HG03196 (cell line): ENCODE measurements around the gene LPAR6.

ENCODE experiments used
- ATAC-seq: cut with Tn5 transposase; IDR thresholded peaks from one replicate; pipeline ENCODE4 v1.9.1; 2021; ENCODE audit not compliant: unreplicated experiment

The LPAR6 gene

DNA sequence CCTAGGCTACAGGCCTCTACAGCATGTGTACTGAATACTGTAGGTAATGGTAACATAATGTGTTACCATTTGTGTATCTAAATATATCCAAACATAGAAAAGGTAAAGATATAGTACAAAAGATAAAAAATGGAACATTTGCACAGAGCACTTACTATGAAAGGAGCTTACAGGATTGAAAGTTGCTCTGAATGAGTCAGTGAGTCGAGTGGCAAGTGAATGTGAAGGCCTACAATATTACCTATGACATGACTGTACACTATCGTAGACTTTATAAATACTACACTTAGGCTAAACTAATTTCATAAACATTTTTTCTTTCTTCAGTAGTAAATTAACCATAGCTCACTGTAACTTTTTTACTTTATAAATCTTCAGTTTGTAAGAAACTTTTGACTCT is 35.1 kb downstream of the LPAR6 start:
- no peak for ATAC-seq

DNA sequence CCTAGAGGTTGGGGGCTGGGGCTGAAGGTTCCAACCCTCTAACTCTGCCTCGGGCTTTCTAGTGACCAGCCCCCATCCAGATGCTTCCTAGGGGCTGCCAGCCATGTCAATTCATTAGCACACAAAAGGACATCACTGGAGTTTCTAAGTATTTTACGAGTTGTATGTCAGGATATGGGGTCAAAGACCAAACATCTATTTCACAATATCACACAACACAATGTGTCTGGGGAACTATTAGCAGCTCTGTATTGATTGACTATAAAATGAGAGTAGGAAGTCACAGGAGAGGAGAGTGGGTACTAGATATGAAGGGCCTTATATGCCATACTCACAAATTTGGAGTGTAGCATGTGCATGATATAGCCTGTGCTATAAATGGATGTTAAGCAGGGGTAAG is 42.1 kb downstream of the LPAR6 start:
- ATAC-seq, result no peak

DNA sequence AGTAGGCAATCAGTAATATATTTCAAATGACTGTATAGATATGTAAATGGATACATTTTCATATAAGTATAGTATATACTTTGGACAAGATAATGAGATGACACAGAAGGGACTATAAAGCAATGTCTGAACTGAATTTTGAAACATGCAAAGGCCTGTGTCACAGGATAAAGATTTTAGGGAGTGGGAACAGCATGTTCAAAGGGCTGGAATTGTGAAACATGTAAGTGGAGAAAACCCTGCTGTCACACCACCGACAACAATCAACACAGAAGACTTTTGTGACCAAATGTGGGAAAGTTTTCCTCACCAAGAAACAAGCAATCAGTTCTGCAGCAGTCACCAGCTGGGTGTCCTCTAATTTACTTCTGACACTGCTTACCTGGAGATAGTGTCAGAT is 42.9 kb downstream of the LPAR6 start:
- no peak for ATAC-seq
